NT2/D1 (cell line): Measurements from ENCODE around the gene ABHD11.

Experiments used
- SUZ12 ChIP-seq: IDR thresholded peaks from 2 replicates; pipeline ENCODE4 v1.6.1; 2011; ENCODE audit not compliant: insufficient read length, insufficient read depth; ENCODE audit errors: extremely low read depth
- YY1 ChIP-seq: IDR thresholded peaks from 2 replicates; pipeline ENCODE4 v1.6.1; 2011; ENCODE audit not compliant: insufficient read length, insufficient read depth

- TF ChIP-seq YY1 (no peak), SUZ12 (no peak)
Observed at GRCh38 chr7:73736885-73737284, 1.7 kb downstream of the ABHD11 start.
